ENCODE measurements around the gene ZBTB48. TPM values are rescaled to one million over a fixed set of nuclear protein-coding genes. Genes with fewer than 3 reads are reported as not detected.

Gene ZBTB48
- polyA plus RNA-seq, 1 experiment = 7.5 TPM

DNA sequence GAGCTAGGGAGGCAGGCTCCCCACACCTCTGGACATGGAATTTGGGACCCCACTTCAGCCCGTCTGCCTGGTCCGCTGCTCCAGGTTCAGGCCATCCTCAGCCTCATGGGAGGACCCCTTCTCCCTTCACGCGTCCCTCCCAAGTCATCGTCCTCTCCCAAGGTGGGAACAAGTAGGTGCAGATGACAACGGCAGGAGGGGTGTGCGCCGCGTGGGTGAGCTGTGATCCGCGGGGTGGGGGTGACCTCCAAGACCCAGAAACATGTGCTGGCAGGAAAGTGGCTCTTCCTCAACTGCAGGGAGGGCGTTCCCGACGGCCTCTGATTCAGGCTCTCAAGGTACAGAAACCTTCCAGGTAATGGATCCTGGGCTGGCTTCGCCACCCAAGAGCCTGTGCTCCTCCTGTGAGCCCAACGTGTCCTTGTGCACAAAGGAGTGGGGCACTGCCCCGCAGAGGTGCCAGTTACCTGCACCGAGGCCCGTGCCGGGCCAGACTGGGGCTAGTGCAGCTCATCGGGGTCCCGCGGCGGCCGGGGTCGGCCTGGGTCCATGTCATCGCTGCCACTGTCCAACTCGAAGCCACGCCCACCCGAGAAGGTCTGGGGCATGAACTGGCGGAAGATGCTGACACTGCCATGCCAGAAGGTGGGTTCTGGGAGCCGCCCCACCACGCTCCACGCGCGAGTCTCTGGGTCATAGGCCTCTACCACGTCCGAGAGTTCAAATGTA lies 13.2 kb downstream of the ZBTB48 start:
- no peaks in the 10 kb centered on the region for H3K27me3 ChIP-seq (ENCODE audit: control insufficient read depth, insufficient read depth, low read length)
- CTCF ChIA-PET = interaction anchor here (0.6 to 0.7 kb wide), 2 partner anchors 38 to 53 kb away, joined by 3 read pairs; partner anchors contain the start of gene TAS1R1
- no peak overlapping the region for H3K27ac ChIP-seq (ENCODE audit: low read depth, low read length)
- no peak overlapping the region for H3K4me3 ChIP-seq (ENCODE audit: low read depth, low read length)
- DNase-seq (ENCODE audit: low read depth, low spot score) = no peak
- no peaks in the 10 kb centered on the region for H3K9me3 ChIP-seq (ENCODE audit: control insufficient read depth, insufficient read depth, low read length)
- TF ChIP-seq, protein P1, sequence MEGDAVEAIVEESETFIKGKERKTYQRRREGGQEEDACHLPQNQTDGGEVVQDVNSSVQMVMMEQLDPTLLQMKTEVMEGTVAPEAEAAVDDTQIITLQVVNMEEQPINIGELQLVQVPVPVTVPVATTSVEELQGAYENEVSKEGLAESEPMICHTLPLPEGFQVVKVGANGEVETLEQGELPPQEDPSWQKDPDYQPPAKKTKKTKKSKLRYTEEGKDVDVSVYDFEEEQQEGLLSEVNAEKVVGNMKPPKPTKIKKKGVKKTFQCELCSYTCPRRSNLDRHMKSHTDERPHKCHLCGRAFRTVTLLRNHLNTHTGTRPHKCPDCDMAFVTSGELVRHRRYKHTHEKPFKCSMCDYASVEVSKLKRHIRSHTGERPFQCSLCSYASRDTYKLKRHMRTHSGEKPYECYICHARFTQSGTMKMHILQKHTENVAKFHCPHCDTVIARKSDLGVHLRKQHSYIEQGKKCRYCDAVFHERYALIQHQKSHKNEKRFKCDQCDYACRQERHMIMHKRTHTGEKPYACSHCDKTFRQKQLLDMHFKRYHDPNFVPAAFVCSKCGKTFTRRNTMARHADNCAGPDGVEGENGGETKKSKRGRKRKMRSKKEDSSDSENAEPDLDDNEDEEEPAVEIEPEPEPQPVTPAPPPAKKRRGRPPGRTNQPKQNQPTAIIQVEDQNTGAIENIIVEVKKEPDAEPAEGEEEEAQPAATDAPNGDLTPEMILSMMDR (IDR thresholded peaks at IDR 0.05; ENCODE audit: low read depth, low read length) = no peak
- POLR2A ChIA-PET = no interaction called here

DNA sequence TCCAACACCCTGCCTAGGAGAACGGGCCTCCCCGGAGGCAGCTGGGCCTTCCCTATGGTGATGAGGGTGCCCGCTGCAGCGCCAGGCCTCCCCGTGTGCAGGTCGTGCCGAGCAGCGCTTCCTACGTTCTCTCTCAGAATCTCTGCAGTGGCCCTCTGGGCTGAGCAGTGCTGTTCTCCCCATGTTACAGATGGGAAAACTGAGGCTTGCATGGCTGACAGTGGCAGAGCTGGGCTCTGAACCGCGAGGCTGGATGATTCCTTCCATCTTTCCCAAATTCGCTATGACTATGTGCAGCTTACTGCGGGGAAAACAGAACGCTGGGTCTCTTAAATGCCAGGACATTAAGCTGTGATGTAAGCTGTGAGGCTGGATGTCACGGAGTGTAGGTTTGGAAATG lies 14.0 kb downstream of the ZBTB48 start:
- ChIA-PET POLR2A (no interaction called here), CTCF (no interaction called here)
- DNase-seq (ENCODE audit: low read depth, low spot score) = no peak
- no peak overlapping the region for H3K27ac ChIP-seq (ENCODE audit: low read depth, low read length)
- H3K4me3 ChIP-seq (ENCODE audit: low read depth, low read length) = no peak overlapping the region
- H3K27me3 ChIP-seq (ENCODE audit: control insufficient read depth, insufficient read depth, low read length) = no peaks in the 10 kb centered on the region
- H3K9me3 ChIP-seq (ENCODE audit: control insufficient read depth, insufficient read depth, low read length) = no peaks in the 10 kb centered on the region
- TF ChIP-seq, protein P1 (IDR thresholded peaks at IDR 0.05; ENCODE audit: low read depth, low read length) = no peak

DNA sequence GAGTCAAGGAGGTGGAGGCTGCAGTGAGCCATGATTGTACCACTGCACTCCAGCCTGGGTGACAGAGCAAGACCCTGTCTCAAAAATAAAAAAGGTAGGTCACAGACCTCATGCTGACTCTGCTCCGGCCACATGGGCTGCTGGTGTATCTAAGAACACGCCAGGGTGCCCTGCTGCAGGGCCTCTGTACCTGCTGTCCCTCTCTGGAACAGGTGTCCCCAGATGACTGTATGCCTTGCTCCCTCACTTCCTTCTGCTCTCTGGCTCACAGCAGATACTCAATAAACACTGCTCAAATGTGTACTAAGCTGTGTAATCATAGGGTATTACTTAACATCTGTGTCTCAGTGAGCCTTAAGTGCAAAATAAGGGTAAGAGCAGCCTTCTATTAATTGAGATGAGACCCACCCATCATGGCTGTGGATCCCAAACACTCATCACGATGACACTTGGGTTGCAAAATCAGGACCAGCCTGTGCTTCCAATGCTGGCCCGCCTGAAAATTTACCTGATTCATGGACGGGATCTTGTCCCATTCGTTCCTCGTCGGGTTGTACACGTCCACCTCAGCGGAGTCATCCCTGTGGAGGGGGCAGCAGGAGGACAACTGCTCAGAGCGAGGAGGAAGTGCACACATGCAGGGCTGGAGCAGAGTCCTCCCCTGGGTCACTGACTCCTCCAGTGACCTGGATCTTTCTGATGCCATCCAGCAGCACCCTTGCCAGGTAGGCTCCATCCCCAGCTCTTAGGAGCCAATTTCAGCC lies 15.4 kb downstream of the ZBTB48 start:
- Histone ChIP-seq H3K9me3 (ENCODE audit: control insufficient read depth, insufficient read depth, low read length) (no peaks in the 10 kb centered on the region), H3K27ac (ENCODE audit: low read depth, low read length) (no peak overlapping the region), H3K27me3 (ENCODE audit: control insufficient read depth, insufficient read depth, low read length) (no peaks in the 10 kb centered on the region), H3K4me3 (ENCODE audit: low read depth, low read length) (no peak overlapping the region)
- no peak for DNase-seq (ENCODE audit: low read depth, low spot score)
- ChIA-PET POLR2A (no interaction called here), CTCF (no interaction called here)
- TF ChIP-seq, protein P1 (IDR thresholded peaks at IDR 0.05; ENCODE audit: low read depth, low read length) = no peak

DNA sequence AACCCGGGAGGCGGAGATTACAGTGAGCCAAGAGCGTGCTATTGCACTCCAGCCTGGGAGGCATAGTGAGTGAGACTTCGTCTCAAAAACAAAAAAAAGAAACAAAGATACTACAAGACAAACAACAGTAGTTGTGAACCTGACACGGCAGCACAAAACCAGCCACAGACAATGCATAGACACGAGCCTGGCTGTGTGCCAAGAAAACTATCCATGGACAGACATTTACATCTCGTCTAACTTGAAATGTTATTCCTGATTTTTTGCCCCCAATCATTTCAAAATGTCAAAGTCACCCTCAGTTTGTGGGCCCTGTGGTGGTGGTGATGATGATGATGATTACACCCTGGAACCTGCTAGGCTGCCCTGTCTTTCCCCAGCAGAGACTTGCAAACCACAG lies 16.6 kb downstream of the ZBTB48 start:
- TF ChIP-seq, protein P1 (IDR thresholded peaks at IDR 0.05; ENCODE audit: low read depth, low read length) = no peak
- Histone ChIP-seq H3K27ac (ENCODE audit: low read depth, low read length) (no peak overlapping the region), H3K27me3 (ENCODE audit: control insufficient read depth, insufficient read depth, low read length) (no peaks in the 10 kb centered on the region), H3K9me3 (ENCODE audit: control insufficient read depth, insufficient read depth, low read length) (no peaks in the 10 kb centered on the region; the same call in 1 of the 2 replicates), H3K4me3 (ENCODE audit: low read depth, low read length) (no peak overlapping the region)
- POLR2A ChIA-PET = no interaction called here
- CTCF ChIA-PET = interaction anchor here (0.6 kb wide), 1 partner anchor 35 kb away, joined by 3 read pairs; no protein-coding TSS in a partner anchor
- no peak for DNase-seq (ENCODE audit: low read depth, low spot score)

Measured in AG04450 (cell line).